Ishikawa (cell line): ENCODE measurements around the gene RAP1GAP2.

ENCODE experiments used
- CEBPB ChIP-seq: IDR thresholded peaks from 2 replicates; pipeline ENCODE4 v1.6.1; 2012
- CREB1 ChIP-seq: IDR thresholded peaks from 2 replicates; pipeline ENCODE4 v1.6.1; 2012; ENCODE audit warnings: low read depth
- EGR1 ChIP-seq: IDR thresholded peaks from 2 replicates; pipeline ENCODE4 v1.6.1; 2012
- EP300 ChIP-seq: IDR thresholded peaks from 2 replicates; pipeline ENCODE4 v1.6.1; 2012; ENCODE audit warnings: borderline replicate concordance
- FOXM1 ChIP-seq: IDR thresholded peaks from 2 replicates; pipeline ENCODE4 v1.6.1; 2012; ENCODE audit warnings: low read depth, borderline replicate concordance
- NFIC ChIP-seq: IDR thresholded peaks from 2 replicates; pipeline ENCODE4 v1.6.1; 2012
- RAD21 ChIP-seq: IDR thresholded peaks from 2 replicates; pipeline ENCODE4 v1.6.1; 2012; ENCODE audit warnings: low read depth
- TAF1 ChIP-seq: IDR thresholded peaks from 2 replicates; pipeline ENCODE4 v1.6.1; 2012; ENCODE audit warnings: low read depth, mild to moderate bottlenecking
- TCF12 ChIP-seq: IDR thresholded peaks from 2 replicates; pipeline ENCODE4 v1.6.1; 2012; ENCODE audit warnings: low read depth
- TEAD4 ChIP-seq: IDR thresholded peaks from 2 replicates; pipeline ENCODE4 v1.6.1; 2012
- YY1 ChIP-seq: IDR thresholded peaks from 2 replicates; pipeline ENCODE4 v1.6.1; 2012; ENCODE audit warnings: low read depth
- ZBTB7A ChIP-seq: IDR thresholded peaks from 2 replicates; pipeline ENCODE4 v1.6.1; 2012; ENCODE audit warnings: low read depth
- TF ChIP-seq, protein P1 (sequence below): IDR thresholded peaks from 2 replicates; pipeline ENCODE4 v1.6.1; 2012
- TF ChIP-seq, protein P2 (sequence below): IDR thresholded peaks from 2 replicates; pipeline ENCODE4 v1.6.1; 2012; ENCODE audit warnings: low read depth, mild to moderate bottlenecking
- TF ChIP-seq, protein P3 (sequence below): IDR thresholded peaks from 2 replicates; pipeline ENCODE4 v1.6.1; 2012

Gene RAP1GAP2

DNA sequence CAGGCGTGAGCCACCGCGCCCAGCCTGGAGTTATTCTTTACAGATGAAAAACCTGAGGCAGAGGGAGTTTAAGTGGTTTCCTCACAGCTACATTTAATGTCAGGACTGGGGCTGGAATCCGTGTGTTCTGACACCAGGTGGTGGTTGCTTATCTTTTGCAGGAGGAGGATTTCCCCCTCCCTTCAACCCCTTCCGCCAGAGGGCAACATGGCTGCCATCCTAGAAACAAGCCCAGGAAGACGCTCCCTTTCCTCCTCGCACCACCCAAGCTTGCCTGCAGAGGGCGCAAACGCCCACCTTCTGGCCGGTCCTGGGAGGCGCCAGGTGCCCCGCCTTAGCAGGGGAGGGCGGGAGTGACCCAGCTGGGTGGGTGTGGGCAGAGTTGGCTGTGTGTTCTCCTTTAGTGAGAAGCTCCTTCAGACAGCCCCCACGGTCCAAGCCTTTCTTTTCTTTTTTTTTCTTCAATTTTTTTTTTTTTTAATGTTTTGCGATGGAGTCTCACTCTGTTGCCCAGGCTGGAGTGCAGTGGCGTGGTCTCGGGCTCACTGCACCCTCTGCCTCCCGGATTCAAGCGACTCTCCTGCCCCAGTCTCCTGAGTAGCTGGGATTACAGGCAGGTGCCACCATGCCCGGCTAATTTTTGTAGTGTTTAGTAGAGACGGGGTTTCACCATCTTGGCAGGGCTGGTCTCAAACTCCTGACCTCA, 9.9 kb upstream of the RAP1GAP2 start:
- TF ChIP-seq RAD21 (peak; percentile 79), YY1 (peak; percentile 90), ZBTB7A (no peak), EP300 (no peak), FOXM1 (no peak), EGR1 (no peak)
- TF ChIP-seq, protein P1, sequence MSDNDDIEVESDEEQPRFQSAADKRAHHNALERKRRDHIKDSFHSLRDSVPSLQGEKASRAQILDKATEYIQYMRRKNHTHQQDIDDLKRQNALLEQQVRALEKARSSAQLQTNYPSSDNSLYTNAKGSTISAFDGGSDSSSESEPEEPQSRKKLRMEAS: no peak
- TF ChIP-seq, protein P2, sequence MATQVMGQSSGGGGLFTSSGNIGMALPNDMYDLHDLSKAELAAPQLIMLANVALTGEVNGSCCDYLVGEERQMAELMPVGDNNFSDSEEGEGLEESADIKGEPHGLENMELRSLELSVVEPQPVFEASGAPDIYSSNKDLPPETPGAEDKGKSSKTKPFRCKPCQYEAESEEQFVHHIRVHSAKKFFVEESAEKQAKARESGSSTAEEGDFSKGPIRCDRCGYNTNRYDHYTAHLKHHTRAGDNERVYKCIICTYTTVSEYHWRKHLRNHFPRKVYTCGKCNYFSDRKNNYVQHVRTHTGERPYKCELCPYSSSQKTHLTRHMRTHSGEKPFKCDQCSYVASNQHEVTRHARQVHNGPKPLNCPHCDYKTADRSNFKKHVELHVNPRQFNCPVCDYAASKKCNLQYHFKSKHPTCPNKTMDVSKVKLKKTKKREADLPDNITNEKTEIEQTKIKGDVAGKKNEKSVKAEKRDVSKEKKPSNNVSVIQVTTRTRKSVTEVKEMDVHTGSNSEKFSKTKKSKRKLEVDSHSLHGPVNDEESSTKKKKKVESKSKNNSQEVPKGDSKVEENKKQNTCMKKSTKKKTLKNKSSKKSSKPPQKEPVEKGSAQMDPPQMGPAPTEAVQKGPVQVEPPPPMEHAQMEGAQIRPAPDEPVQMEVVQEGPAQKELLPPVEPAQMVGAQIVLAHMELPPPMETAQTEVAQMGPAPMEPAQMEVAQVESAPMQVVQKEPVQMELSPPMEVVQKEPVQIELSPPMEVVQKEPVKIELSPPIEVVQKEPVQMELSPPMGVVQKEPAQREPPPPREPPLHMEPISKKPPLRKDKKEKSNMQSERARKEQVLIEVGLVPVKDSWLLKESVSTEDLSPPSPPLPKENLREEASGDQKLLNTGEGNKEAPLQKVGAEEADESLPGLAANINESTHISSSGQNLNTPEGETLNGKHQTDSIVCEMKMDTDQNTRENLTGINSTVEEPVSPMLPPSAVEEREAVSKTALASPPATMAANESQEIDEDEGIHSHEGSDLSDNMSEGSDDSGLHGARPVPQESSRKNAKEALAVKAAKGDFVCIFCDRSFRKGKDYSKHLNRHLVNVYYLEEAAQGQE: no peak

DNA sequence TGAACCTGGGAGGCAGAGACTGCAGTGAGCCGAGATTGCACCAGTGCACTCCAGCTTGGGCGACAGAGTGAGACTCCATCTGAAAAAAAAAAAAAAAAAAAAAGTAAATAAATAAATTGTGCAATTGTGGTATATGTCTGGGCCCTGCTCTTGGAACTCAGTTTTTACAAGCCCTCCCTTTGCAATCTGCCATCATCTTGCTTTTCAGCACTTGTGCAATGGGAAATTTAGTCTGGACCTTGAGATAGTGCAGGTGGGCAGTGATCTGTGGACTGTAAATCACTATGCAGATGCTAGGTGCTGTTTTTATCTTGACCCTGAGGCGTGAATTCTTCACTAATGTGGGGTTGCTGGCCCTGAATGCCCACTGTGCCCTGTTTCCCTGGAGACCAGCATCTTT, 6.5 kb upstream of the RAP1GAP2 start:
- TF ChIP-seq YY1 (no peak), NFIC (no peak), FOXM1 (no peak), CREB1 (no peak), TCF12 (no peak), EP300 (no peak), TEAD4 (no peak), TAF1 (no peak)
- TF ChIP-seq, protein P2: no peak
- TF ChIP-seq, protein P3, sequence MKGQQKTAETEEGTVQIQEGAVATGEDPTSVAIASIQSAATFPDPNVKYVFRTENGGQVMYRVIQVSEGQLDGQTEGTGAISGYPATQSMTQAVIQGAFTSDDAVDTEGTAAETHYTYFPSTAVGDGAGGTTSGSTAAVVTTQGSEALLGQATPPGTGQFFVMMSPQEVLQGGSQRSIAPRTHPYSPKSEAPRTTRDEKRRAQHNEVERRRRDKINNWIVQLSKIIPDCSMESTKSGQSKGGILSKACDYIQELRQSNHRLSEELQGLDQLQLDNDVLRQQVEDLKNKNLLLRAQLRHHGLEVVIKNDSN: no peak

DNA sequence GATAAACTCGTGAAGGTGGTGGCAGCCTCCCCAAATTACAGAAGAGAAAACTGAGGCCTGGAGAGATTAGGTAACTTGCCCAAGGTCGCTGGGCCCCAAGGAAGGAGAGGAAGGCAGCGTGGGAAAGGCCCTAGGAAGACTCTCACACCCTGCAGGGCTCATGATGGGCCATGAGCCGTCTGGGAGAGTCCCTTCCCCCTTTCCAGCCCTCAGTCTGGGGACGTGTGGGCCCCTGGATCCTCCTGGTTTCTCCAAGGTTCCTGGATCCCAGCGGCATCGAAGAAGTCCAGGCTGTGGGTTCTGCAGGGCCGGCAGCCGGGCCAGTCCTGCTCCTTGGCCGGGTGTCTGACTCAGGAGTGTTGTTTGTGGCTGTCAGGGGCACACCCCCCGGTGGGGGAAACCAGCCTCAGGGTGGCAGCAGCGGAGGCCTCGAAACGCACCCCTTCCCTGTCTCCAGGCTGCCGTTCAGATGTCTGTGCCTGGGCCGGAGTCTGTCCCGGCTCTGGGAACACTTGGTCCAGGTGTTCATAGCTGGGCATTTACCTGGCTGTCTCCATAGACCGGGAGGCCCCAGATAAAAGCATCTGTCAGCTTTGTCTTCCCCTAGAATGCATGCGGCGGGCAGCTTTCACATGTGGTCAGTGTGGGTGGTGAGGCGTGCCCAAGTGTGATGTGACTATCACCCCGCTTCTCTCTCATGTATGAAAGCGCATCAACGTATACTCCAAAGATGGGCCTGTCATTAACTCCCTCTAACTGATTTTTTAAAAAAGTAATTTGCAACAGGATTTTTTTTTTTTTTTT, 3.7 kb upstream of the RAP1GAP2 start:
- TF ChIP-seq FOXM1: no peak
- no peak for TF ChIP-seq CEBPB
- no peak for TF ChIP-seq RAD21
- TF ChIP-seq, protein P2: no peak

DNA sequence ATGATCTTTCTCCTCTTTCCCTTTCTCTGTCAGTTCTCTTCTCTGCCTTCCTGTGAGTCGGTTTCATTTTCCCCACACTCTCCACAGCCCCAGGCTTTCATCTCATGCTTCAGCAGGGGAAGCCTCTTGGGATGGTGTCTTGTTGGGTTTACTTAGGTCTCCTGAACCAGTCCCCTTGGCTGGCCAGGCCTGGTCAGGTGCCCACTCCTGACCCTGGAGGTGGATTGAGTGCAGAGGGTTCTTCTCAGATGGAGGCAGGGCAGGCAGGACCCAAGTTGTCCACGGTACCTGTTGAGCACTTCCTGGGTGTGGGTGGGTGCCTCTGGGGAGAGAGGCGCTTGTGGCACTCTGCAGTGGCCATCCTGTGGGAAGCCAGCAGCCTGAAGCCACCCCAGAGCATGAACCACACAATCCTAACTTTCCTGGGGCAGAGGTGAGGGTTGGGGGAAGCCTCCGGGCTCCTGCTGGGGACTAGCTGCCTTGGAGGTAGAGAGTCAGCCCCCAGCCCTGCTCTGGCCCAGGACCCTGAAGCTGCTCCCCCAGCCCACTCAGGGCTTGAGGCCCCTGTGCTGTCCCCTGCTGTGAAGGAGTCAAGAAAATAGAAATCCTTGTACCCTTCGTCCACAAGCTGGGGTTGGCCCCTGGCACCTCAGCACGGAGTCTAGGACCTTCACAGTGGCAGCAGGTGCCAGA, 2.0 kb upstream of the RAP1GAP2 start:
- TF ChIP-seq CEBPB (no peak), TEAD4 (no peak), EP300 (no peak), CREB1 (no peak), ZBTB7A (no peak), TCF12 (no peak), YY1 (no peak), TAF1 (no peak), NFIC (no peak), FOXM1 (no peak)
- TF ChIP-seq, protein P3: no peak
- TF ChIP-seq, protein P2: no peak
- TF ChIP-seq, protein P1: no peak
